ENCODE measurements around the gene KCNG2. TPM values are rescaled to one million over a fixed set of nuclear protein-coding genes. Genes with fewer than 3 reads are reported as not detected.

Gene KCNG2
- total RNA-seq, 3 donors from 2014 or later (not counting 1 experiment from before 2014, with no cell fraction given) = not detected

GRCh38 chr18:79787865-79788733 is 9.6 kb upstream of the KCNG2 start:
- Mint-ChIP-seq H3K9me3 (no peaks in the 10 kb centered on the region), H3K4me3 (no peak overlapping the region), H3K4me1 (peaks cover 9 to 14% of the 10 kb centered on the region in 2 donors), H3K27ac (no peak overlapping the region), H3K36me3 (no peaks in the 10 kb centered on the region), H3K27me3 (ENCODE audit: low read depth in 2 of 2) (peaks cover 35 to 43% of the 10 kb centered on the region in 2 donors)
- ATAC-seq = no peak
- H3K27me3 ChIP-seq (ENCODE audit: control insufficient read depth, insufficient read depth, low read length) = peaks cover 17% of the 10 kb centered on the region
- peaks cover 26% of the 10 kb centered on the region for H3K4me1 ChIP-seq (ENCODE audit: control insufficient read depth, insufficient read depth, low read length)
- H3K4me3 ChIP-seq (ENCODE audit: low read length) = no peak overlapping the region
- no peak overlapping the region for H3K27ac ChIP-seq (ENCODE audit: low read length)
- intact Hi-C loops (cut with micrococcal nuclease) = no loop called here
- no peaks in the 10 kb centered on the region for H3K36me3 ChIP-seq (ENCODE audit: control insufficient read depth, insufficient read depth, low read length)
- no peak for TF ChIP-seq CTCF (IDR thresholded peaks at IDR 0.05)
- no peak for DNase-seq
- WGBS (ENCODE audit: insufficient coverage) = 10% methylated on average over 106 of the region's 106 CpGs
- no peaks in the 10 kb centered on the region for H3K9me3 ChIP-seq (ENCODE audit: control insufficient read depth, insufficient read depth, low read length)

DNA sequence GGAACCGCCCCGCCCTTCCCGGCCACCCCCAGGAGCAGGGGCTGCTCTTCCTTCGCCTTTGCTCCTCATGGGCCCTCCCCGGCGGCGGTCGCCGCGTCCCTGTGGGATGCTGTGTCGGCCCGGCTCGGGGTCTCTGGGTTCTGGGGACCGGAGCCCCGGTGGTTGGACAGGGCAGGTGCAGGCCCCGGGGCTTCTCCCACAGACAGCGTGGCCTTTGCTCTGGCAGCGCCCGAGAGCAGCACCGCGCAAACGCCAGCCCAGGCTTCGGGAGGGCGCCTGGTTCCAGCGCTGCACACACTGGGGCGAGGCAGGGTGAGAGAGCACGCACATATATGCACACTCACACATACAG is 9.0 kb upstream of the KCNG2 start:
- Histone ChIP-seq H3K4me1 (ENCODE audit: control insufficient read depth, insufficient read depth, low read length) (peaks cover 26% of the 10 kb centered on the region), H3K9me3 (ENCODE audit: control insufficient read depth, insufficient read depth, low read length) (no peaks in the 10 kb centered on the region), H3K27me3 (ENCODE audit: control insufficient read depth, insufficient read depth, low read length) (peaks cover 17% of the 10 kb centered on the region), H3K4me3 (ENCODE audit: low read length) (no peak overlapping the region), H3K36me3 (ENCODE audit: control insufficient read depth, insufficient read depth, low read length) (no peaks in the 10 kb centered on the region), H3K27ac (ENCODE audit: low read length) (no peak overlapping the region)
- no peaks in the 10 kb centered on the region for H3K9me3 Mint-ChIP-seq
- intact Hi-C loops (cut with micrococcal nuclease) = no loop called here
- peaks cover 9 to 14% of the 10 kb centered on the region in 2 donors for H3K4me1 Mint-ChIP-seq
- H3K27ac Mint-ChIP-seq = no peak overlapping the region
- DNase-seq (no peak), ATAC-seq (no peak)
- TF ChIP-seq CTCF (IDR thresholded peaks at IDR 0.05) = no peak
- no peak overlapping the region for H3K4me3 Mint-ChIP-seq
- peaks cover 35 to 43% of the 10 kb centered on the region in 2 donors for H3K27me3 Mint-ChIP-seq (ENCODE audit: low read depth in 2 of 2)
- 76% methylated on average over 27 of the region's 27 CpGs for WGBS (ENCODE audit: insufficient coverage)
- H3K36me3 Mint-ChIP-seq = no peaks in the 10 kb centered on the region

- H3K27ac ChIP-seq (ENCODE audit: low read length) = no peak overlapping the region
- no peaks in the 10 kb centered on the region for H3K9me3 ChIP-seq (ENCODE audit: control insufficient read depth, insufficient read depth, low read length)
- Mint-ChIP-seq H3K9me3 (no peaks in the 10 kb centered on the region), H3K4me1 (peaks cover 9 to 14% of the 10 kb centered on the region in 2 donors), H3K36me3 (no peaks in the 10 kb centered on the region), H3K4me3 (no peak overlapping the region), H3K27me3 (ENCODE audit: low read depth in 2 of 2) (peaks cover 35 to 45% of the 10 kb centered on the region in 2 donors), H3K27ac (no peak overlapping the region)
- no peaks in the 10 kb centered on the region for H3K36me3 ChIP-seq (ENCODE audit: control insufficient read depth, insufficient read depth, low read length)
- intact Hi-C loops (cut with micrococcal nuclease) = no loop called here
- no peak for ATAC-seq
- H3K27me3 ChIP-seq (ENCODE audit: control insufficient read depth, insufficient read depth, low read length) = peaks cover 17% of the 10 kb centered on the region
- 96% methylated on average over 54 of the region's 54 CpGs for WGBS (ENCODE audit: insufficient coverage)
- H3K4me1 ChIP-seq (ENCODE audit: control insufficient read depth, insufficient read depth, low read length) = peaks cover 26% of the 10 kb centered on the region
- no peak for TF ChIP-seq CTCF (IDR thresholded peaks at IDR 0.05)
- DNase-seq = no peak
- no peak overlapping the region for H3K4me3 ChIP-seq (ENCODE audit: low read length)
These were observed 8.4 kb upstream of the KCNG2 start for GRCh38 chr18:79789091-79789891.

All from natural killer cell (primary cell).